ENCODE data around the gene CLTCL1.

- TF ChIP-seq POLR2A (IDR thresholded peaks at IDR 0.05) (no peak), CTCF (IDR thresholded peaks at IDR 0.05) (no peak)
Observed at GRCh38 chr22:19223617-19224016, 67.9 kb downstream of the CLTCL1 start.

Data from prostate gland (tissue), 2 donors.